Liver (tissue), 9 donors: ENCODE measurements around the gene TBC1D24. TPM values are rescaled to one million over a fixed set of nuclear protein-coding genes. Genes with fewer than 3 reads are reported as not detected.

Experiments
- DNase-seq: peaks from one replicate; pipeline ENCODE4 v3.0.0-alpha.2; 2017; ENCODE audit warnings: low spot score
- H3K27ac ChIP-seq, 2 donors: one replicate each; pipeline ENCODE4 v1.7.0; 2013; ENCODE audit warnings: inconsistent platforms in 2 of 2, low read length in 2 of 2, control low read depth in 1 of 2, low read depth in 1 of 2, mild to moderate bottlenecking in 1 of 2
- H3K27me3 ChIP-seq, 4 donors: one replicate each; pipeline versions ENCODE4 v1.6.1 to v1.7.0; 2013; ENCODE audit warnings: low read length in 3 of 4, inconsistent platforms in 1 of 4, mild to moderate bottlenecking in 1 of 4, moderate library complexity in 1 of 4; ENCODE audit not compliant: control insufficient read depth in 4 of 4, insufficient read depth in 4 of 4
- H3K36me3 ChIP-seq, 4 donors: one replicate each; pipeline versions ENCODE4 v1.6.1 to v1.7.0; 2013; ENCODE audit warnings: low read length in 3 of 4, mild to moderate bottlenecking in 3 of 4, low read depth in 1 of 4, moderate library complexity in 1 of 4; ENCODE audit not compliant: control insufficient read depth in 4 of 4, insufficient read depth in 3 of 4
- H3K4me1 ChIP-seq, 4 donors: one replicate each; pipeline versions ENCODE4 v1.6.1 to v1.7.0; 2013; ENCODE audit warnings: low read length in 3 of 4, mild to moderate bottlenecking in 3 of 4, moderate library complexity in 1 of 4; ENCODE audit not compliant: control insufficient read depth in 4 of 4, insufficient read depth in 4 of 4
- H3K4me3 ChIP-seq, 3 donors: one replicate each; pipeline versions ENCODE4 v1.6.1 to v1.7.0; 2013; ENCODE audit warnings: low read length in 3 of 3, control low read depth in 1 of 3, low read depth in 1 of 3, mild to moderate bottlenecking in 1 of 3
- H3K9ac ChIP-seq, 2 donors: one replicate each; pipeline ENCODE4 v1.7.0; 2013; ENCODE audit warnings: low read length in 2 of 2, mild to moderate bottlenecking in 2 of 2, moderate library complexity in 2 of 2, control low read depth in 1 of 2, low read depth in 1 of 2
- H3K9me3 ChIP-seq, 4 donors: one replicate each; pipeline versions ENCODE4 v1.6.1 to v1.7.0; 2013; ENCODE audit warnings: low read length in 3 of 4; ENCODE audit not compliant: control insufficient read depth in 4 of 4
- CTCF ChIP-seq: fragments of 150-350 bp; IDR thresholded peaks from 2 replicates; pipeline ENCODE4 v1.5.1; 2017; ENCODE audit warnings: improper control_type of control experiment, low read depth, low read length; ENCODE audit not compliant: missing input control
- EGR1 ChIP-seq, 2 donors: IDR thresholded peaks; 2 replicates each; pipeline ENCODE4 v1.6.1; 2016 to 2018; ENCODE audit warnings: antibody characterized with exemption in 2 of 2, low read depth in 2 of 2
- FOXA1 ChIP-seq: IDR thresholded peaks from 2 replicates; pipeline ENCODE4 v1.6.1; 2016; ENCODE audit warnings: antibody characterized with exemption
- GABPA ChIP-seq, 2 donors: IDR thresholded peaks in 1 of 2; conservative IDR thresholded peaks in 1 of 2; 2 replicates each; pipeline ENCODE4 v1.6.1; 2016; ENCODE audit warnings: antibody characterized with exemption in 2 of 2, mild to moderate bottlenecking in 1 of 2, moderate library complexity in 1 of 2
- HNF4G ChIP-seq: IDR thresholded peaks from 2 replicates; pipeline ENCODE4 v1.6.1; 2016; ENCODE audit warnings: antibody characterized with exemption
- NR2F2 ChIP-seq: IDR thresholded peaks from 2 replicates; pipeline ENCODE4 v1.6.1; 2016; ENCODE audit warnings: antibody characterized with exemption
- RXRA ChIP-seq, 2 donors: IDR thresholded peaks; 2 replicates each; pipeline ENCODE4 v1.6.1; 2017 to 2018; ENCODE audit warnings: antibody characterized with exemption in 2 of 2, mild to moderate bottlenecking in 1 of 2
- SP1 ChIP-seq: IDR thresholded peaks from 2 replicates; pipeline ENCODE4 v1.6.1; 2018; ENCODE audit warnings: antibody characterized with exemption, mild to moderate bottlenecking
- TAF1 ChIP-seq: conservative IDR thresholded peaks from 2 replicates; pipeline ENCODE4 v1.6.1; 2016; ENCODE audit warnings: antibody characterized with exemption, mild to moderate bottlenecking
- YY1 ChIP-seq: IDR thresholded peaks from 2 replicates; pipeline ENCODE4 v1.6.1; 2016; ENCODE audit warnings: antibody characterized with exemption, mild to moderate bottlenecking
- WGBS: extraction: QIAGEN DNeasy Blood & Tissue Kit; methylation state at CpG from one replicate; pipeline ENCODE4 v1.1.7; 2013; 5-methylcytosine and 5-hydroxymethylcytosine counted together
- polyA plus RNA-seq, 2 donors: library from polyadenylated mRNA; stranded (reverse) in 1 of 2; unstranded in 1 of 2; fragments of 200-250 nt in 1 of 2; fragments of >200 nt in 1 of 2; fragmentation: Nextera tagmentation in 1 of 2; extraction: Ambion mirVana in 1 of 2; gene quantifications; one replicate each; pipeline versions ENCODE4 v1.2.1 to v1.2.3, GENCODE V29; 2013 to 2015
- total RNA-seq, 2 donors: library from RNA; depleted of rRNA; stranded (reverse); fragments of >200 nt; gene quantifications; one replicate each; pipeline ENCODE4 v1.2.3, GENCODE V29; 2014
- TF ChIP-seq, protein P1 (sequence below): IDR thresholded peaks from 2 replicates; pipeline ENCODE4 v1.6.1; 2016; ENCODE audit warnings: antibody characterized with exemption, mild to moderate bottlenecking
- donor health status: healthy.
- donor health status: healthy.
- donor health status: healthy.
- donor health status: healthy.
- donor health status: healthy.

The TBC1D24 gene
- total and polyA plus RNA-seq, 4 donors = 8.4 to 22.3 (median 11.5) TPM

DNA sequence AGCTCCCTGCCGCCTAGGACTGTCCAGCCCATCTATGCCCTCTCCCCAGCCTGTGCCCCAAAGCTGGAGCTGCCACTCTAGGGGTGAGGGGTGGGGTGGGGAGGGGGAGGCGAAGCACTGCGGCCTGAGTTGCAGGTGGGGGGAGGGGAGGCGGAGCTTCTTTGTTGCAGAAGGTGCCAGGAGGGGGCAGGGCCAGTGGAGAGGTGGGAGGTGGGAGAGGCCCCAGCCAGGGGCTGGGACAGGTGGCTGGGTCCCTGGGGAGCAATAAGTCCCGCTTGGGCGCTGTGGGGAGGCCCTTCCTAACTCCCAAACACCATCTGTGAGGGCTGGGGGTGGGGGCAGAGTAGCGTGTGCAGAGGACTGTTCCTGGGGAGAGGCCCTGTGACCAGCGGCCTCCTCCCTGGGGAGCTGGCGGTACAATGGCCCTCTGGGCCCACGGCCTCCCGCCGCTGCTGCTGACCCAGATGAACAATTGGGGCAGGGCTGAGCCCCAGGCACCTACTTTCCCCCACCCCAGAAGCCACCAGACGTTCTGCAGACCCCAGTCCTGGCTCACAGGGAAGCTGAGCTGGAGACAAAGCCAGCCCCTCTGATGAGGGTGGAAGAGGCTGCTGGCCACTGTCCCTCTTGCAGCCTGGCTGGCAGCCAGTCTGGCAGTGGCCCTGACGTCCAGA lies 6.1 kb upstream of the TBC1D24 start:
- TF ChIP-seq SP1 (no peak), TAF1 (no peak), EGR1 (IDR thresholded peaks at IDR 0.05; ENCODE audit: low read depth in 2 of 2) (no peak), CTCF (no peak), HNF4G (no peak), YY1 (no peak), RXRA (IDR thresholded peaks at IDR 0.05) (no peak), GABPA (IDR thresholded peaks at IDR 0.05 in 1 of 2, conservative IDR thresholded peaks at IDR 0.05 in 1 of 2) (no peak)
- TF ChIP-seq, protein P1, sequence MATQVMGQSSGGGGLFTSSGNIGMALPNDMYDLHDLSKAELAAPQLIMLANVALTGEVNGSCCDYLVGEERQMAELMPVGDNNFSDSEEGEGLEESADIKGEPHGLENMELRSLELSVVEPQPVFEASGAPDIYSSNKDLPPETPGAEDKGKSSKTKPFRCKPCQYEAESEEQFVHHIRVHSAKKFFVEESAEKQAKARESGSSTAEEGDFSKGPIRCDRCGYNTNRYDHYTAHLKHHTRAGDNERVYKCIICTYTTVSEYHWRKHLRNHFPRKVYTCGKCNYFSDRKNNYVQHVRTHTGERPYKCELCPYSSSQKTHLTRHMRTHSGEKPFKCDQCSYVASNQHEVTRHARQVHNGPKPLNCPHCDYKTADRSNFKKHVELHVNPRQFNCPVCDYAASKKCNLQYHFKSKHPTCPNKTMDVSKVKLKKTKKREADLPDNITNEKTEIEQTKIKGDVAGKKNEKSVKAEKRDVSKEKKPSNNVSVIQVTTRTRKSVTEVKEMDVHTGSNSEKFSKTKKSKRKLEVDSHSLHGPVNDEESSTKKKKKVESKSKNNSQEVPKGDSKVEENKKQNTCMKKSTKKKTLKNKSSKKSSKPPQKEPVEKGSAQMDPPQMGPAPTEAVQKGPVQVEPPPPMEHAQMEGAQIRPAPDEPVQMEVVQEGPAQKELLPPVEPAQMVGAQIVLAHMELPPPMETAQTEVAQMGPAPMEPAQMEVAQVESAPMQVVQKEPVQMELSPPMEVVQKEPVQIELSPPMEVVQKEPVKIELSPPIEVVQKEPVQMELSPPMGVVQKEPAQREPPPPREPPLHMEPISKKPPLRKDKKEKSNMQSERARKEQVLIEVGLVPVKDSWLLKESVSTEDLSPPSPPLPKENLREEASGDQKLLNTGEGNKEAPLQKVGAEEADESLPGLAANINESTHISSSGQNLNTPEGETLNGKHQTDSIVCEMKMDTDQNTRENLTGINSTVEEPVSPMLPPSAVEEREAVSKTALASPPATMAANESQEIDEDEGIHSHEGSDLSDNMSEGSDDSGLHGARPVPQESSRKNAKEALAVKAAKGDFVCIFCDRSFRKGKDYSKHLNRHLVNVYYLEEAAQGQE = no peak
- Histone ChIP-seq H3K9ac (no peak overlapping the region), H3K27ac (peak overlapping the region in 1 of 2 donors; percentile 35), H3K9me3 (no peaks in the 10 kb centered on the region), H3K4me3 (peak overlapping the region in 1 of 3 donors; percentile 51), H3K4me1 (peaks cover 37 to 62% (median 46%) of the 10 kb centered on the region in 4 donors), H3K27me3 (no peaks in the 10 kb centered on the region), H3K36me3 (no peaks in the 10 kb centered on the region)
- 13% methylated on average over 14 of the region's 14 CpGs for WGBS
- DNase-seq = no peak

- Histone ChIP-seq H3K4me3 (no peak overlapping the region), H3K36me3 (no peaks in the 10 kb centered on the region), H3K27ac (no peak overlapping the region), H3K9ac (no peak overlapping the region), H3K9me3 (no peaks in the 10 kb centered on the region), H3K4me1 (peaks cover 41 to 69% (median 49%) of the 10 kb centered on the region in 4 donors), H3K27me3 (no peaks in the 10 kb centered on the region)
- DNase-seq = no peak
- 57% methylated on average over 16 of the region's 16 CpGs for WGBS
- TF ChIP-seq HNF4G (no peak), NR2F2 (no peak), FOXA1 (no peak)
- TF ChIP-seq, protein P1 = no peak
Observed at GRCh38 chr16:2469399-2470233, 5.3 kb upstream of the TBC1D24 start.
